Measurements from ENCODE around the gene LITAF. TPM values are rescaled to one million over a fixed set of nuclear protein-coding genes. Genes with fewer than 3 reads are reported as not detected.

LITAF gene
- total and polyA plus RNA-seq, 2 experiments from 2014 or later, result 83.2 to 150 TPM

DNA sequence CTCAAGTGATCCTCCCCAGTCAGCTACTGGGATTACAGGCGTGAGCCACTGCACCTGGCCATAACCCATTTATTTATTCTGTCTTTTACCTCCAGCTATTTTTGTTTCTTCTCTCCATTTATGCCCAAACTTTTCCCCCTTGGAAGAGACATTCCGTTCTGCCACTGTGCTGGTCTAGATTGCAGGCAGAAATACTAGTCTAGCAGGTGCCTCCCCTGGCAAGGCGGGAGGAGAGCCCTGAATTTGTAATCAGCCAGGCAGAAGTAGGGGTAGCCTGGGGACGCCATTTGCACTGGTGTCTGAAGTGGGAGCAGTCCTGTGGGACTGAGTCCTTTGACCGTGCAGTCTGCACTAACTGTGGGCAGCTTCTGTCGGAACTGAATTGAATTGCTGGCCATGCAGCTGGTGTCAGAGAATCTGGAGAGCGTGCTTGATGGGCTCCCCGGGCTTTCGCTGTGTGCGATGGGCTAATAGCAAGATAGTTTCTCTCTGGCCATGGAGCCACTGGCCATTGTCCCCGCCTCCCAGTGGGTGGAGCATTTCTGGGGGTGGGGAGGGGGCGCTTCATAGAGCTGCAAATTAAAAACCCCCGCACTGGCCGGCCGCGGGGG is 31.5 kb upstream of the LITAF start:
- H3K4me1 ChIP-seq (ENCODE audit: insufficient read depth), result peaks cover 20% of the 10 kb centered on the region
- no peaks in the 10 kb centered on the region for H3K36me3 ChIP-seq (ENCODE audit: low read depth)
- TF ChIP-seq EZH2phosphoT487 (IDR thresholded peaks at IDR 0.05; ENCODE audit: insufficient read depth, low read depth) (no peak), EZH2 (IDR thresholded peaks at IDR 0.05; ENCODE audit: insufficient read depth, poor library complexity, severe bottlenecking) (no peak)
- H2AFZ ChIP-seq, result no peak overlapping the region
- no peaks in the 10 kb centered on the region for H4K20me1 ChIP-seq (ENCODE audit: insufficient read depth)
- no peaks in the 10 kb centered on the region for H3K79me2 ChIP-seq (ENCODE audit: insufficient read depth)
- H3F3A ChIP-seq (ENCODE audit: insufficient read depth), result no peaks in the 10 kb centered on the region
- in situ Hi-C loops (cut with MboI), result no loop called here
- H3K4me2 ChIP-seq (ENCODE audit: unreplicated experiment), result no peak overlapping the region
- H3K27me3 ChIP-seq (replicated peaks; ENCODE audit: insufficient read depth), result no peaks in the 10 kb centered on the region
- 84 to 90% methylated on average over 15 to 16 of the region's 16 CpGs for WGBS, 2 experiments (ENCODE audit: low coverage in 1 of 2, low lambda C conversion rate in 2 of 2, missing lambda C conversion rate in 2 of 2)
- H3K27ac ChIP-seq, result no peak overlapping the region
- no peaks in the 10 kb centered on the region for H3K9me3 ChIP-seq (ENCODE audit: low read depth)
- no peaks in the 10 kb centered on the region for H3K9me2 ChIP-seq (ENCODE audit: insufficient read depth)
- no peak for DNase-seq
- H3K4me3 ChIP-seq, result no peak overlapping the region
- H3K9ac ChIP-seq, result no peak overlapping the region

DNA sequence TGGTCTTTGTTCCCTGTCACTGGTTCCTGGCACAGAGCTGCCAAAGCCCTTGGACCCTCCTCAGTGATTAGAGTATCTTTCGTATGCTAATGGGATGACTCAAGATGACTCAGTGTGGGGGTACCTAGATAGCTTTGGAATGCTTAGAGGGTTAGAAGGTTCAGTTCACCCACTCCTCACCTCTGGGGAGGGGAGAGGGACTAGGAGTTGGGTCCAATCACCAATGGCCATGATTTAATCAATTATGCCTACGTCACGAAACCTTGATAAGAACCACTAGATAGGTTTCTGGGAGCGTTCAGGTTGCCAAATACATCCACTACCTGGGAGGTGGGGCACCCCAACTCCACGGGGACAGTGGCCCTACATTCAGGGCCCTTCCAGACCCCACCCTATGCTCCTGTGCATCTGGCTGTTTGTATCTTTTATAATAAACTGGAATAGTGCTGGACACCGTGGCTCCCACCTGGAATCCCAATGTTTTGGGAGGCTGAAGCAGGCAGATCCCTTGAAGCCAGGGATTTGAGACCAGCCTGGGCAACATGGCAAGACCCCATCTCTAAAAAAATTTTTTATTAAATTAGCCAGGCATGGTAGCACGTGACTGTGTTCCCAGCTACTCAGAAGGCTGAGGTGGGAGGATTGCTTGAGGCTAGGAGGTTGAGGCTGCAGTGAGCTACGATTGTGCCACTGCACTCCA is 29.2 kb upstream of the LITAF start:
- no peaks in the 10 kb centered on the region for H3K9me2 ChIP-seq (ENCODE audit: insufficient read depth)
- TF ChIP-seq EZH2phosphoT487 (IDR thresholded peaks at IDR 0.05; ENCODE audit: insufficient read depth, low read depth), result no peak
- TF ChIP-seq EZH2 (IDR thresholded peaks at IDR 0.05; ENCODE audit: insufficient read depth, poor library complexity, severe bottlenecking), result no peak
- DNase-seq, result no peak
- no peak overlapping the region for H3K27ac ChIP-seq
- H3K9ac ChIP-seq, result no peak overlapping the region
- peaks cover 8% of the 10 kb centered on the region for H3K4me1 ChIP-seq (ENCODE audit: insufficient read depth)
- no peaks in the 10 kb centered on the region for H3F3A ChIP-seq (ENCODE audit: insufficient read depth)
- H3K4me3 ChIP-seq, result no peak overlapping the region
- H3K27me3 ChIP-seq (replicated peaks; ENCODE audit: insufficient read depth), result no peaks in the 10 kb centered on the region
- H3K9me3 ChIP-seq (ENCODE audit: low read depth), result no peaks in the 10 kb centered on the region
- in situ Hi-C loops (cut with MboI), result no loop called here
- no peak overlapping the region for H3K4me2 ChIP-seq (ENCODE audit: unreplicated experiment)
- 79 to 80% methylated on average over 8 of the region's 8 CpGs for WGBS, 2 experiments (ENCODE audit: low coverage in 1 of 2, low lambda C conversion rate in 2 of 2, missing lambda C conversion rate in 2 of 2)
- no peaks in the 10 kb centered on the region for H3K36me3 ChIP-seq (ENCODE audit: low read depth)
- H2AFZ ChIP-seq, result no peak overlapping the region
- no peaks in the 10 kb centered on the region for H3K79me2 ChIP-seq (ENCODE audit: insufficient read depth)
- H4K20me1 ChIP-seq (ENCODE audit: insufficient read depth), result no peaks in the 10 kb centered on the region

DNA sequence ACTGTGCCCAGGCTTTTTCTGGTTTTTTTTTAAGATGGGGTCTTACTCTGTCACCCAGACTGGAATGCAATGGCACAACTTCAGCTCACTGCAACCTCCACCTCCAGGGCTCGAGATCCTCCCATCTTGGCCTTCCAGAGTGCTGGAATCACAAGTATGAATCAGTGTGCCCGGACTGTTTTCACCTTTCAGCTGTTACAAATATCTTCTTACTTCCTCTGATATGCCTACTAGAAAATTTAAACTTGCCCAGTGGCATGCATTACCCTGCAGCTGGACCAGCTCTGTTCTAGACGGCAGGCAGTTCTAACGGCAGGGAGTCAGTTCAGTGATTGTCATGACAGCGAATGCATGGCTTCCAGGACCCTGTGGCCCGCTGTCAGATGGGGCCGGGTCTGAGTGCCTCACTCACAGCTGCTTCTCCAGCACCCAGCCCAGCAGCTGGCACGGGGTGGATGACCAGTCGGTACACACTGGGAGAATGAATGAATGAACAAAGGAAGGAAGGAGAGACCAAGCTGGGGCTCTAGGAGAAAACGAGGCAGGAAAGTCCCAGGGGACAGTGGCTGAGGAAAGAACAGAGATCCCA is 28.0 kb upstream of the LITAF start:
- Histone ChIP-seq H3K4me1 (ENCODE audit: insufficient read depth) (peaks cover 8% of the 10 kb centered on the region), H3K36me3 (ENCODE audit: low read depth) (no peaks in the 10 kb centered on the region), H3K27me3 (replicated peaks; ENCODE audit: insufficient read depth) (no peaks in the 10 kb centered on the region), H3K4me2 (ENCODE audit: unreplicated experiment) (no peak overlapping the region), H3K9me2 (ENCODE audit: insufficient read depth) (no peaks in the 10 kb centered on the region), H3K79me2 (ENCODE audit: insufficient read depth) (no peaks in the 10 kb centered on the region), H3K27ac (no peak overlapping the region), H3F3A (ENCODE audit: insufficient read depth) (no peaks in the 10 kb centered on the region), H2AFZ (no peak overlapping the region), H3K9ac (no peak overlapping the region), H3K4me3 (no peak overlapping the region), H3K9me3 (ENCODE audit: low read depth) (no peaks in the 10 kb centered on the region), H4K20me1 (ENCODE audit: insufficient read depth) (no peaks in the 10 kb centered on the region)
- 41 to 42% methylated on average over 10 of the region's 10 CpGs for WGBS, 2 experiments (ENCODE audit: low coverage in 1 of 2, low lambda C conversion rate in 2 of 2, missing lambda C conversion rate in 2 of 2)
- DNase-seq, result peak; percentile 41
- in situ Hi-C loops (cut with MboI), result no loop called here
- TF ChIP-seq EZH2 (IDR thresholded peaks at IDR 0.05; ENCODE audit: insufficient read depth, poor library complexity, severe bottlenecking), result no peak
- no peak for TF ChIP-seq EZH2phosphoT487 (IDR thresholded peaks at IDR 0.05; ENCODE audit: insufficient read depth, low read depth)

DNA sequence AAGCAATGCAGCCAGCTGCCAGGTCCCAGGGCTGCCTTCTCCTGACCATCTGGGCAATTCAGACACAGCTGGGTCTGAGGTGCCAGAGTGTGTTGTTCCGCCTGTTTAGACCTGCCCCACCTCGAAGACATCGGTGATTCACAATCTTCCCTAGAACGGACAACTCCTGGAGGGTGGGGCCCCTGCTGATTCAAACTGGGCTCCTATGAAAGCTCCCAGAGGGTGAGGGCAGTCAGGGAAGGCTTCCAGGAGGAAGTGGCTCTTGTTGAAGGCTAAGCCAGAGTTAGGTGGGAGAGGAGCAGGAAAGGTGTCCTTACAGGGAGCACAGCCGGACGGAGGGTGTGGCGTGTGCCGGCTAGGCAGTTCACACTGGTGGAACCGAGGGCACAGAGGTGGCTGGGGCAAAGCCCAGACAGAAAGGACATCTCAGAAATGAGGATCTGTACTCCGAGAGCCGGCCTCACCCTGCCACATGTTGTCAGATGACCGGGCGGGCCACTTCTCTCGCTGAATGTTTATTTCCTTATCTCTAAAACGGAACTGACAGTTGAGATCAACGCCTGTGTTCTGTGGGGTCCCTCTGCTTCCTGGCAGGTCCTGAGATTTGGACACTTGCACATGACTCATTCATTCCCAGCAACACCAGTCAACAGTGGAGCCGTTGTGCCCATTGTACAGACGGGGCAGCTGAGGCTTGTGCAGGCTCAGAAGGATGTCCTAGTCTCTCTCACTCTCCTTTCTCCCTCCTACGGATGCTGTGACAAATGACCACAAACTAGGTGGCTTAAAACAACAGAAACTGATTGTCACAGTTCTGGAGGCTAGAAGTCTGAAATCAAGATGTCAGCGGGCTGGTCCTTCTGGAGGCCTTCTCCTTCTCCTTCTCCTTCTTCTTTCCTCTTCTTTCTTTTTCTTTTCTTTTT is 26.9 kb upstream of the LITAF start:
- no peak for TF ChIP-seq EZH2phosphoT487 (IDR thresholded peaks at IDR 0.05; ENCODE audit: insufficient read depth, low read depth)
- no peak for TF ChIP-seq EZH2 (IDR thresholded peaks at IDR 0.05; ENCODE audit: insufficient read depth, poor library complexity, severe bottlenecking)
- H3K36me3 ChIP-seq (ENCODE audit: low read depth), result no peaks in the 10 kb centered on the region
- no peak overlapping the region for H2AFZ ChIP-seq
- no peaks in the 10 kb centered on the region for H3K79me2 ChIP-seq (ENCODE audit: insufficient read depth)
- H3F3A ChIP-seq (ENCODE audit: insufficient read depth), result no peaks in the 10 kb centered on the region
- H3K4me3 ChIP-seq, result no peak overlapping the region
- no peaks in the 10 kb centered on the region for H3K9me2 ChIP-seq (ENCODE audit: insufficient read depth)
- peaks cover 8% of the 10 kb centered on the region for H3K4me1 ChIP-seq (ENCODE audit: insufficient read depth)
- in situ Hi-C loops (cut with MboI), result no loop called here
- DNase-seq, result no peak
- no peaks in the 10 kb centered on the region for H3K27me3 ChIP-seq (replicated peaks; ENCODE audit: insufficient read depth)
- H3K9me3 ChIP-seq (ENCODE audit: low read depth), result no peaks in the 10 kb centered on the region
- no peaks in the 10 kb centered on the region for H4K20me1 ChIP-seq (ENCODE audit: insufficient read depth)
- H3K9ac ChIP-seq, result no peak overlapping the region
- no peak overlapping the region for H3K27ac ChIP-seq
- H3K4me2 ChIP-seq (ENCODE audit: unreplicated experiment), result no peak overlapping the region
- WGBS, 2 experiments (ENCODE audit: low coverage in 1 of 2, low lambda C conversion rate in 2 of 2, missing lambda C conversion rate in 2 of 2), result 84 to 88% methylated on average over 20 of the region's 20 CpGs
